GM21528 (cell line): ENCODE data around the gene WAC.
"Not testable (repeated sequence)": the region's sequence is repeated elsewhere in the genome, so short reads cannot be mapped to it uniquely, and the experiment has no call there.

ENCODE experiments used
- ATAC-seq: cut with Tn5 transposase; IDR thresholded peaks from one replicate; pipeline ENCODE4 v1.9.1; 2021; ENCODE audit warnings: mild to moderate bottlenecking, moderate library complexity; ENCODE audit not compliant: unreplicated experiment, low FRiP score

Gene WAC

GRCh38 chr10:28658824-28659223 lies 125.9 kb downstream of the WAC start:
- ATAC-seq = not testable (repeated sequence)

DNA sequence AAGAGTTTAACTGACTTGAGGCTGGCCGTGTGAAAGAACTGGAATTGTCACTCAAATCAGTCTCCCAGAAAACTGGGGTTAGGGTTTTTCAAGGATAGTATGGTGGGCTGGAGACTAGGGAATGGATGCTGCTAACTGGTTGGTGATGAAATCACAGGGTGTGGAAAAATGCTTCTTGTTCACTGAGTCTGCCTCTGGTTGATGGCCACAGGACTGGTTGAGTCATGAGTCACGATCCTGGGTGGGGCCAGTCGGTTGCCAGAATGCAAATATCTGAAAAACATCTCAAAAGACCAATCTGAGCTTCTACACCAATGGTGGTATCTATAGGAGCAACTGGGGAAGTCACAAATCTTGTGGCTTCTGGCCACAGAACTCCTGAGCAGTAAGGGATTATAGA lies 128.1 kb downstream of the WAC start:
- no peak for ATAC-seq

GRCh38 chr10:28663576-28664368 lies 130.9 kb downstream of the WAC start:
- ATAC-seq = peak; percentile 82

- ATAC-seq = no peak
Measured at GRCh38 chr10:28664369-28664740, 131.4 kb downstream of the WAC start.

DNA sequence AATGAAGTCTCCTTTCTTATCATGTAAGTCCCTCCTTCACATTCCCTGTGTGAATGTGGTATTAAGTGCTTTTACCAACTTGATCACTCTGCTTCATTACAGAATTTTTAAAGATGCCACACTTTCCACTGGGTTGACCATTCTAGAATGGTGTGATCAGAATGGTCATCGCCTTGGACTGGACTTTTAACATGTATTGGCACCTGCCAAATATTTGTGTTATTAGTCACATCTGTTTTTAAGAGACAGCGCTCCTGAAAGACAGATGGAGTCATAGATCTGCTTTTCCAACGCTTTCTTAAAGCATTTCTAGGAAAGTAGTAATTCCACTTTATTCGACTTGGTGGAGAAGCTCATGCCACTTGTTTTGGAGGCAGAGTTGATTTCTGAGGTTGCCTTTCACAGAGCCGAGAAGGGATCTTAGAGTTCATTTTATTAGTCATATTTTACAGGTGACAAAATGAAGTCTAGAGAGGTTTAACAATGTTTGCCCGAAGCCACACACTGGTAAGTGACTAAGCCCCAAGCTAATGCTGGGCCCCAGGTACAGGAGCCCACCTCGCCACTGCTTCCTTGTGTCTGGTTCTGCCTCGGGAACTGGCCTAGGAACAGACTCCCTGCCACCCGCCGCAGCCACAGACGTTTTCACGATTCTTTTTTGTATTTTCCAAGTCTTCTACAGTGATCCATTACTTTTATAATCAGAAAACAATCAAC lies 134.0 kb downstream of the WAC start:
- ATAC-seq = no peak

GRCh38 chr10:28668363-28669226 lies 135.7 kb downstream of the WAC start:
- no peak for ATAC-seq

GRCh38 chr10:28669227-28670173 lies 136.6 kb downstream of the WAC start:
- ATAC-seq = no peak
